Epidermal melanocyte (primary cell): ENCODE measurements around the gene RAD18.
A peak's percentile ranks its signal among the peaks of the same experiment; 100 is the strongest.

Source experiments
- DNase-seq: peaks from one replicate; pipeline ENCODE4 v3.0.0; 2011; ENCODE audit warnings: low spot score; ENCODE audit not compliant: insufficient read length

RAD18 gene

DNA sequence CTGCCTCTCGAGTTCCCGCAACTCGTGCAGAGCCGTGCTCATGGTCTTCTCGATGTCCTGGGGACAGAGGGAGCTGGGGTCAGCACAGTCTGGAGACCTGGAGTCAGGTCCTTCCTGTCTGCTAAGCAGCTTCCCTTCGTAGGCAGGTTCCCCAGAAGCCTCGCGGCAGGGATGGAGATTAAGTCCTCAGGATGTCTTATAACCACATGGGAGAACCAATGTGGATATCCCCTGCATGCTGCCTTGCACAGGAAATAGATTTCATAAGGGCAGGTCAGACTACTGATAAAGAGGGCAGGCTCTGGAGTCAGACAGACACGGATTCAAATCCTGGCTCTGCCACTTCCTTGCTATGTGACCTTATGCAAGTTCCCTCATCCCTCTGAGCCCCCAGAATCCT, 22.6 kb upstream of the RAD18 start:
- no peak for DNase-seq

DNA sequence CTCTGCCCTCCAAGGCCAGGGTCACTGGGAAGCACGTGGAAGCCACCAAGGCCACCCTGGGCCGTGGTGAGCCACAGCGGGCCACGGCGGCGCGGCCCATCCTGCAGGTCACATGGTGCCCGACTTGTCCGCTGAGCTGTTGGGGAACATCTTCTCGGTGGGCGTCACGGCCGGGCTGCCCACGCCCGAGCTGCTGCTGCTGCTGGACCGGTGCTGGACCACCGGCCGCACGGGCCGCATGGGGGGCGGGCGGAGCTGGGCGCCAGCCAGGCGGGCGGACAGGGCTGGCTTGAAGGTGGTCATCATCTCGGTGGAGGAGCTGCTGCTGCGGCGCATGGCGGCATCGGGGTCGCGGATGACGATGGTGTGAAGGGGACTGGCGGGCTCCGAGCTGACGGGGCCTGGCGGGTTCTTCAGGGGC, 22.1 kb upstream of the RAD18 start:
- no peak for DNase-seq

- DNase-seq: no peak
Observed at GRCh38 chr3:8984526-8984925, 21.3 kb upstream of the RAD18 start.

GRCh38 chr3:8984081-8984480, 20.8 kb upstream of the RAD18 start:
- DNase-seq: no peak

GRCh38 chr3:8983591-8983990, 20.3 kb upstream of the RAD18 start:
- no peak for DNase-seq

DNA sequence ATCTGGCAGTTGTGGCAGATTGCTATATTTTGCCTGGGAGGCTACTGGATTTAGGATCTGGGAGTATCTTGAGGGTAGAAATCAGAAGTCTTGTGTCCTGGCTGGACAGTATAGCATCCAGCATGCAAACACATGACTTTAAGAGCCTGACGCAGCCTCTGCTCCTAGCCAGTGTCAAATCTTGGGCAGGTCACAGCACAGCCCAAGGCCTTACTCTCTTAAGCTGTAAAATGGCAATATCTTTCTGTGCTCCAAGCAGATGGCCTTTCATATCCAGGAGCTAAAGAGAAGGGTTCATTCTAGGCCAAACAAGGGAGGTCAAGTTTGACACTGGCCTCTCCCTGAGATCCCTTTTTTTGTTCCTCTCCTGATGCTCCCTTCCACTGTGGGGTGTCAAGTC, 19.8 kb upstream of the RAD18 start:
- DNase-seq: no peak

GRCh38 chr3:8982509-8982908, 19.2 kb upstream of the RAD18 start:
- DNase-seq: no peak

- no peak for DNase-seq
Observed at GRCh38 chr3:8981700-8982099, 18.4 kb upstream of the RAD18 start.

GRCh38 chr3:8981296-8981695, 18.0 kb upstream of the RAD18 start:
- DNase-seq: no peak

- DNase-seq: no peak
Observed at GRCh38 chr3:8980756-8981257, 17.5 kb upstream of the RAD18 start.

- DNase-seq: no peak
Observed at GRCh38 chr3:8979262-8979661, 16.0 kb upstream of the RAD18 start.

DNA sequence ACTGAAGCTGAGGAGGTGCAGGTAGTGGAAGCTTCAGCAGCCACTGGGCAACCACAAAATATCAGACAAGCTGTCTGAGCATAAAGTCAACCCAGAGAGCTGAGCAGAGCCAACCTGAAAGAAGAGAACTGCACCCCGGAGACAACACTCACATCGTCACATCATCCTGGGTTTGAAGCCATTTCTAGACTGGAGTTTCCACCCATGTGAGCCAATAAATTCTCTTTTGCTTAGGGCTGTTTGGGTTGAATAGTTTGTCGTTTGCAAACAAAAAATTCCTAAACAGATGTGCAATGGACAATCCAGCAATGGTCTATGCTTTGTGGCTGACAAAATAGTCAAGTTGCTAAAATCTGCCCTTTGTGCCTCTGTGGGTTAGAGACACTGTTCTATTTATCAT, 15.3 kb upstream of the RAD18 start:
- no peak for DNase-seq

GRCh38 chr3:8976540-8977182, 13.4 kb upstream of the RAD18 start:
- no peak for DNase-seq

- DNase-seq: no peak
Observed at GRCh38 chr3:8975081-8976020, 12.1 kb upstream of the RAD18 start.

GRCh38 chr3:8974458-8974857, 11.2 kb upstream of the RAD18 start:
- DNase-seq: no peak

DNA sequence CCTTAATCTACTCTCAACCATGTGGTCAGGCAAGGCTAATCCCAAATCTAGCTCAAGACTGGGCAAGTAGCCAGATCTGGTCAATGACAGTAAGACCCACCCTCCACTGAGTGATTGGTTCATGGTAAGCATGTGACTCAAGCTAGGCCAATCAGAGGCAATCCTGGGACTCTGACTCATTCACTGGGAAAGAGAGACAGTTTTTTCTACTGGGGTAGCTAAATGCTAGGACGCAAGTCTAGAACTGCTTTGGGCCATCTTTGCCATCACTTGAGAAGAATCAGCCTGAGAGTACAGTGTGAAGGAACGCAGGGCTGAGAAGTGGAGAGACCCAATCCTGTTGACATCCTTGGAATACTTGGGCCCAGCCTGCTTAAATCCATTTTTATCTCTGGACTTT, 9.4 kb upstream of the RAD18 start:
- no peak for DNase-seq

DNA sequence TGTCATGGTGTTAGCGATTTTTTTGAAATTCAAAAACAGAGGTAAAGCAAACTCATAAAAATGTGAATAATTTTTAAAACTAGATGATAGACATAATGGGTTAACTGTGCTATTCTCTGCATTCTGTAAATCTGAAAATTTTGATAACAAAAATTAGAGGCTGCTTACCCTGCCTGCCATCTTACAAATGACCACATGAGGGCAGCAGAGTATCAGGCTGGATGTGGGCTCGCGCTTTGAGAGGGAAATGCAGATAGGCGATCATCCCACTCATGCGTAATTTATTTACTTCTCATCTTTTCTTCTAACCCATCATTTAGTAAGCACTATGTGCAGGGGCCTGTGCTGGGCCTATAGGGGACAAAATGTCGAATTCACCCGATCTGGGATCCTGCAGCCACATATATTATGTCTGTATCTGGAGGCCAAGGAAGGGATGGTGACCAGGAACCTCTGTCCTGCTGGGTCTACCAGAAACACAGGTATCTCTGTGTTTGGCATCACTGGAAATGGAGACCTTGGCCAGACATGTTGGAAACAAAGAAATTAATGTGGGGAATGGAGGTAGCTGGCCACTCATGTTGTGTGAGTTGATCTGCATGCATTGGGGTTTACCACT, 7.8 kb upstream of the RAD18 start:
- DNase-seq: peak; percentile 53

- DNase-seq: no peak
Observed at GRCh38 chr3:8969241-8969640, 6.0 kb upstream of the RAD18 start.

- no peak for DNase-seq
Observed at GRCh38 chr3:8968375-8968882, 5.2 kb upstream of the RAD18 start.

- DNase-seq: no peak
Observed at GRCh38 chr3:8967553-8967952, 4.3 kb upstream of the RAD18 start.

DNA sequence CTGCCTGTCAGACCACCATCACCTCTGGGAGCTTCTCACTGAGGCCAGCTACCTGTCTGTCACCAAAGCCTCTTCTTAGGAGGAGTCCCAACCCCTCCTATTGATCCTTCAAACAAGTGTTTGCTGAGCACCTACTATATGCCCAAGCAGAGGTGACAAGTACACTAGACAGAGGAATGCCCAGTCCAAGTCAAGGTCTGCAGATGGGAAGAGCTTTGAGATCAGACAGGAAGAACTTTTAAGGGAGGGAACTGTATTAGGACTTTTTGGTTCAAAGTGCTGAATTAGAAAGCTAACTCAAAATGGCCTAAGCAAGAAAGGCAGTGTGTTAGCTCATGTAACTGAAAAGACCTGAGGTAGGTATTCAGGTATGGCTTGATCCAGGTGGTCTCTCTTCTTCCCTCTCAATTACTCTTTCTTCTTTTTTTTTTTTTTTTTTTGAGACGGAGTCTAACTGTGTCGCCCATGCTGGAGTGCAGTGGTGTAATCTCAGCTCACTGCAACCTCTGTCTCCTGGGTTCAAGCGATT, 3.6 kb upstream of the RAD18 start:
- DNase-seq: no peak
